Heart left ventricle (tissue), 13 donors: ENCODE results near the gene TMEM167A.

Experiments
- CTCF ChIP-seq, 12 donors: fragments of 200-600 bp; sonication (generic) in 4 of 12; IDR thresholded peaks; one replicate each; pipeline versions ENCODE4 v1.5.0 to v1.8.0; 2018 to 2022; ENCODE audit warnings: antibody characterized with exemption in 12 of 12, mild to moderate bottlenecking in 5 of 12
- POLR2A ChIP-seq, 2 donors: fragments of 450-650 bp; IDR thresholded peaks; one replicate each; pipeline ENCODE4 v1.6.1; 2017; ENCODE audit warnings: antibody characterized with exemption in 2 of 2, mild to moderate bottlenecking in 2 of 2, moderate library complexity in 2 of 2
- donor health status: ischemic (EF 13 %, LVEDD 7.1; RV severe dilation, severe dysfunction).
- donor health status: DM: no; HTN: yes; CAD: no.
- donor health status: DM: no; HTN: no; CAD: no.
- donor health status: ischemic (EF 25% LVEDD 6.9; RV normal size, moderate dysfunction).
- donor health status: ischemic (EF 25% LVEDD 5.7; RV mildly dilated, moderate dysfunction).
- donor health status: ischemic (EF 35%, LVEDD 5.7; RV mildly dilated, moderate dysfunction).
- donor health status: nonischemic (EF 11% LVEDD 7.7; RV severe dilation, severe dysfunction).
- donor health status: DM: yes; HTN: yes; CAD: no.
- donor health status: PGD.
- donor health status: ischemic (EF 29% LVEDD 5.4; RV normal size, mild dysfunction).
- donor health status: nonischemic (EF 23%, LVEDD 6.1; RV moderate dilation, normal function).

- TF ChIP-seq POLR2A (IDR thresholded peaks at IDR 0.05) (no peak), CTCF (IDR thresholded peaks at IDR 0.05) (no peak)
Observed at GRCh38 chr5:83104021-83104420, 26.8 kb upstream of the TMEM167A start.
